COR-L47 (cell line): ENCODE measurements around the gene TAF1B.

Experiments used
- DNase-seq: peaks from one replicate; lab custom pipeline; 2025; lab: John Stamatoyannopoulos, UW

Gene TAF1B

GRCh38 chr2:9808334-9809063 lies 34.8 kb upstream of the TAF1B start:
- DNase-seq = no peak

GRCh38 chr2:9809064-9809356 lies 34.3 kb upstream of the TAF1B start:
- no peak for DNase-seq

- peak; percentile 51 for DNase-seq
Measured at GRCh38 chr2:9809448-9810088, 33.7 kb upstream of the TAF1B start.

GRCh38 chr2:9811216-9811615 lies 32.1 kb upstream of the TAF1B start:
- no peak for DNase-seq

GRCh38 chr2:9811679-9812511 lies 31.4 kb upstream of the TAF1B start:
- DNase-seq = no peak

GRCh38 chr2:9812945-9813311 lies 30.3 kb upstream of the TAF1B start:
- DNase-seq = no peak

- peak; percentile 37 for DNase-seq
Measured at GRCh38 chr2:9813312-9814128, 29.8 kb upstream of the TAF1B start.

GRCh38 chr2:9814129-9814868 lies 29.0 kb upstream of the TAF1B start:
- DNase-seq = no peak

GRCh38 chr2:9815076-9815475 lies 28.2 kb upstream of the TAF1B start:
- no peak for DNase-seq

GRCh38 chr2:9815844-9816279 lies 27.4 kb upstream of the TAF1B start:
- no peak for DNase-seq

- DNase-seq = no peak
Measured at GRCh38 chr2:9818097-9818496, 25.2 kb upstream of the TAF1B start.

GRCh38 chr2:9819551-9819950 lies 23.7 kb upstream of the TAF1B start:
- no peak for DNase-seq

- DNase-seq = no peak
Measured at GRCh38 chr2:9820020-9820973, 23.0 kb upstream of the TAF1B start.

- DNase-seq = no peak
Measured at GRCh38 chr2:9821805-9822445, 21.3 kb upstream of the TAF1B start.

- no peak for DNase-seq
Measured at GRCh38 chr2:9824441-9824840, 18.8 kb upstream of the TAF1B start.

- no peak for DNase-seq
Measured at GRCh38 chr2:9824956-9825720, 18.1 kb upstream of the TAF1B start.

GRCh38 chr2:9826208-9826607 lies 17.1 kb upstream of the TAF1B start:
- no peak for DNase-seq

- no peak for DNase-seq
Measured at GRCh38 chr2:9830685-9831410, 12.4 kb upstream of the TAF1B start.
